D721Med (cell line): ENCODE results near the gene SURF2.
"Not testable (repeated sequence)": the region's sequence is repeated elsewhere in the genome, so short reads cannot be mapped to it uniquely, and the experiment has no call there.

ENCODE experiments used
- DNase-seq: peaks from one replicate; pipeline ENCODE4 v3.0.0; 2011; ENCODE audit warnings: low spot score; ENCODE audit not compliant: insufficient read length
- FAIRE-seq: peaks from 2 replicates; lab custom pipeline; 2011; peaks lifted over from hg19 to GRCh38; lab: Jason Lieb, UNC
- TF ChIP-seq, protein P1 (sequence below): IDR thresholded peaks from 2 replicates; pipeline ENCODE4 v1.5.1; 2012; ENCODE audit warnings: mild to moderate bottlenecking, control low read depth; ENCODE audit not compliant: insufficient read depth; ENCODE audit errors: missing control alignments

The SURF2 gene

DNA sequence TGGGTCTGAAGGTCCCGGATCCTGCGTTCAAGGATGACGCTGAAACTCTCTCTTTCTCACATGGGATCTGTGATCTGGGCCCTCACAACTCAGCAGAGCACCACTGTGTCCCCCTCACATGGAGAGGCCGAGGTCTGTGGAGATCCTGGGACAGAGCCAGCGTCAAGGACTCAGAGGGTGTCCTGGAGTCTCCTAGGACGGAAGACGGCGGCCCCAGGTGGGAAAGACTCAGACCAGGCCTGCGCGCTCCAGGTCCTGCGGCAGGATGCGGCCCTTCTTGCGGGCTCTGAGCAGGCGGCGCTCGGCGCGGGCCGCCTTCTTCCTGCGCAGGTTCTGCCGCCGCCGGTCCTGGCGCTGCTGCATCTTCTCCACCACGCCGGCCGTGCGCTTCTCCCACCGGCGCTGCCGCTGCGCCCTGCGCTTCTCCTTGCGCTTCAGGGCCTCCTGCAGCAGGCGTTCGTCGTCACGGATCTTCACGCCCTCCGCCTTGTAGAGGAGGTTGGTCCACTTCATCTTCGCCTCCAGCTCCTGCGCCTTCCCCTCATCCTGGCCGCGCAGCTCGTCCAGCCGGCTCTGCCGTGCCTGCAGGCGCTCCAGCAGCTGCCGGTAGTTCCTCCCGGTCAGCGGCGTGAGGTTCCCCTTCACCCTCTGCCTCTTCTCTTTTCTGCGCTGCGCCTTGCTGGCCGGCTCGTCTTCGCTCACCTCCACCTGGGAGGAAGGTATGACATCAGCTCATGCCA is 24.5 kb upstream of the SURF2 start:
- FAIRE-seq (no peak), DNase-seq (no peak)
- TF ChIP-seq, protein P1, sequence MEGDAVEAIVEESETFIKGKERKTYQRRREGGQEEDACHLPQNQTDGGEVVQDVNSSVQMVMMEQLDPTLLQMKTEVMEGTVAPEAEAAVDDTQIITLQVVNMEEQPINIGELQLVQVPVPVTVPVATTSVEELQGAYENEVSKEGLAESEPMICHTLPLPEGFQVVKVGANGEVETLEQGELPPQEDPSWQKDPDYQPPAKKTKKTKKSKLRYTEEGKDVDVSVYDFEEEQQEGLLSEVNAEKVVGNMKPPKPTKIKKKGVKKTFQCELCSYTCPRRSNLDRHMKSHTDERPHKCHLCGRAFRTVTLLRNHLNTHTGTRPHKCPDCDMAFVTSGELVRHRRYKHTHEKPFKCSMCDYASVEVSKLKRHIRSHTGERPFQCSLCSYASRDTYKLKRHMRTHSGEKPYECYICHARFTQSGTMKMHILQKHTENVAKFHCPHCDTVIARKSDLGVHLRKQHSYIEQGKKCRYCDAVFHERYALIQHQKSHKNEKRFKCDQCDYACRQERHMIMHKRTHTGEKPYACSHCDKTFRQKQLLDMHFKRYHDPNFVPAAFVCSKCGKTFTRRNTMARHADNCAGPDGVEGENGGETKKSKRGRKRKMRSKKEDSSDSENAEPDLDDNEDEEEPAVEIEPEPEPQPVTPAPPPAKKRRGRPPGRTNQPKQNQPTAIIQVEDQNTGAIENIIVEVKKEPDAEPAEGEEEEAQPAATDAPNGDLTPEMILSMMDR, result no peak

DNA sequence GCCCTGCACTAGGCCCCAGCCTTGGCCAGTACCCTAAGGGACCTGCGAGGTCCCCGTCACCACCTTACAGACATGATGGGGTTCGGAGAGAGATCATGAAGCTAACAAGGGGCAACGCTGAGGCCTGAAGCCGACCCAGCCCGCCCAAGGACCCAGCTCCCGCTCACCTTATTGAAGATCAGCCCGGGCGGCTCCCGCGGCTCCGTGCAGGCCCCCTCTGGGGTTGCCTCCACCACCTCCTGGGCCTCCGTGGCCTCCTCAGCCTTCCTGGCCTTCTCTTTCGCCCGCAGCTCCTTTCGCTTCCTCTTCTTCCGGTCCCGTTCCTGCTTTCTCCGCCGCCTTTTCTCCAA is 24.0 kb upstream of the SURF2 start:
- no peak for DNase-seq
- no peak for FAIRE-seq
- TF ChIP-seq, protein P1, result no peak

DNA sequence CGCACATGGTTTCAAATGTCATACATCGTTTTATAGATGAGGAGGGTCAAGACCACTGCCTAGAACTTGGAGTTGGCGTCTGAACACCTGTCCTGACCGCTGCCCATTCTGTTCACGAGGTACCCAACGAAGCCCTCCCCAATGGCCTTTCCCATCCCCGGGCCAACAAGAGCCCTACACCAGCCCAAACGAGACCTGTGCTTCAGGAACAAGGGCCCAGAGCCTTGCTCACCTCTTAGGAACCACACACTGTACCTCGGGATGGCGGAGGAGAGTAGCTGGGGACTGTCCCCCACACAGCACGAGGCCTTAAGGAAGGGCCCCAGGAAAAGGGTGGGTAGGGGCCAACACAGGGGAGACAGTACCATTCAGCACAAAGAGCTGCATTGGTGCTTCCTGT is 23.3 kb upstream of the SURF2 start:
- DNase-seq (no peak), FAIRE-seq (no peak)
- TF ChIP-seq, protein P1, result no peak

DNA sequence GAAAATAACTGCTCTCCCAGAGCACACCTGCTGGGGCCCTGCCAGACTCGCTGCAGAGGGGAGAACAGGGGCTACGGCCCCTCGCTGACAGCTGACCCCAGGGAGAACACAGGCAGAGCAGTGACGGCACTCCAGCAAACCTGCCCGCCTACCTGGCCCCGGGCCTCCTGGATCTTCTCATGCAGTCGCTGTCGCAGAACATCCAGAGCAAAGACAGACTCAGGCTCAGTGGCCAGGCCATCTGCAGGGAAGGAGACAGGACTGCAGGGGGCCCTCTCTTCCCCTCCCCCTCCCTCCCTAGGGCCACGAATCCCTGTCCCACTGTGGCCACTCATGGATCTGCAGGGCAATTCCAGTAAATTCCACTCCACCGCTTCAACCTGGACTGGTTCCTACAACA is 22.8 kb upstream of the SURF2 start:
- DNase-seq (no peak), FAIRE-seq (no peak)
- TF ChIP-seq, protein P1, result no peak

DNA sequence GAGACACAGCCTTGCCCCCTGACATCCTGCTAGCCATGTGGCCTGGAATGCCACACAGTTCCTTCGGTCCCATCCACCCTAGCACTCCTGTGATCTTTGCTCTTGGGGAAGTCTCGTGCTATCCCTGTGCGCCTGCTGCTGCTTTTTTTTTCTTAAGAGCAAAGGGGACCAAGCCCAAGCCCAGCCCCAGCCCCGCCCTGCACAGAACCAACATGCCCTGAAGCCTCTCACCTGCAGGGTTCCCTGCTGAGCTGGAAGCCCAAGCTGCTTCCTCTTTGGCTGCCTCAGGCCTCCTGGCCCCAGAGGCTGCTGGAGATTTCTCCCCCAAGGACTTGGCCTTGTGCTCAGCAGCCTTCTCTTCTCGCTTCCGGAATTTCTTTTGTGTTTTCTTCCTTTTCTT is 22.2 kb upstream of the SURF2 start:
- no peak for DNase-seq
- no peak for FAIRE-seq
- TF ChIP-seq, protein P1, result no peak

DNA sequence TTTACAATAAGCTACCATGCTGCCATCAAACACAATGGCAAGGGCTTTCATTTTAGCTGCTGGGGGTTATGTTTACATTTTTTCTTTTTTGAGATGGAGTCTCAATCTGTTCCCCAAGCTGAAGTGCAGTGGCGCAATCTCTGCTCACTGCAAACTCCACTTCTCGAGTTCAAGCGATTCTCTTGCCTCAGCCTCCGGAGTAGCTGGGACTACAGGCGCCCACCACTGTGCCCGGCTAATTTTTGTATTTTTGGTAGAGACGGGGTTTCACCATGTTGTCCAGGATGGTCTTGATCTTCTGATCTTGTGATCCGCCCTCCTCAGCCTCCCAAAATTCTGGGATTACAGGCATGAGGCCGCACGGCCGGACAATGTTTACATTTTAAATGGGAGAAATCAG is 21.5 kb upstream of the SURF2 start:
- DNase-seq, FAIRE-seq: not testable (repeated sequence)

DNA sequence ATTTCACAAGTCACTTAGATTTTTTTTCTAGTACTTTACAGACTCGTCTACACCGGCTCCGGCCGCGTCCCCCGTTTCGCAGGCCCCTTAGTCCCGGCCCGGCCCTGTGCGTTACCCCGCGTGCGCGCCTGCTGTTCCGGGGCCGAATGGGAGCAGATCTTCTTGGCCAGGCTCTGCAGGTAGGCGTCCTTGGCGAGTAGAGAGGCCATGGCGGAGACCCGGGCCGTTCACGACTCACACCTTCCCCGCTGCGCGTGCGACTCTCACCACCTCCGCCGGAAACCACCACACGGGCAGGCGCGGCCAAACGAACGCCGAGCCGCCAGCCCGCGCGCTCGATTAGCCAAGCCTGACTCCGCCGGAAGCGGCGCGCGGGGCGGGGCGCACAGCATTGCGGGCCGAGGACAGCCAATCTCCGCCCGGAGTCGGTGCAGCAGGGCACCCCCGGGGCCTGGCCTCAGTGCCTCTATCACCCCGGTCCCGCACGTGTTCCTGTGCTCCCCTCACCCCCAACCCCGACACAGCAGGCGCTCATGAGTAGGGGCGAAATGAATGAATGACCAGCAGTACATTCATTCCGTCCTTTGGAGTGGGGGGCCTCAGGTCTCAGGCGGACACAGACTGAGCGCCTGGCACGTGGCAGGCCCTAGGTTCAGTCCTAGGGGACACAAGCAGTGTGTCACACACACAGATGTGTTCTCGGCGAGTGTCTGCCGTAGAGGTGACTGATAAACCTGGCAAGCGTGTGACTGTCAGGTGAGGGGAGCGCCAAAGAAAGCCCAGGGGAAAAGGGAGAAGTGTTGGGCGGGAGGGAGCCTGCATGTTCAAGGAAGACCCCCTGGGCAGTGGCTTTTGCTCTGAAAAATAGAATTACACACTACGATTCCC is 20.2 kb upstream of the SURF2 start, which contains the start of gene SURF6:
Gene SURF6 (minus strand): TSS at position 265 of the 888 bp plus-strand sequence. CDS start 56 bp downstream, at position 209.
- DNase-seq (peak; percentile 87), FAIRE-seq (no peak)
- TF ChIP-seq, protein P1, result no peak
